HG03432 (cell line): Measurements from ENCODE around the gene GAB4.
"Not testable (repeated sequence)": the region's sequence is repeated elsewhere in the genome, so short reads cannot be mapped to it uniquely, and the experiment has no call there.

Experiments used
- ATAC-seq: cut with Tn5 transposase; IDR thresholded peaks from one replicate; pipeline ENCODE4 v1.9.1; 2021; ENCODE audit warnings: mild to moderate bottlenecking, moderate library complexity; ENCODE audit not compliant: unreplicated experiment

Gene GAB4, protein sequence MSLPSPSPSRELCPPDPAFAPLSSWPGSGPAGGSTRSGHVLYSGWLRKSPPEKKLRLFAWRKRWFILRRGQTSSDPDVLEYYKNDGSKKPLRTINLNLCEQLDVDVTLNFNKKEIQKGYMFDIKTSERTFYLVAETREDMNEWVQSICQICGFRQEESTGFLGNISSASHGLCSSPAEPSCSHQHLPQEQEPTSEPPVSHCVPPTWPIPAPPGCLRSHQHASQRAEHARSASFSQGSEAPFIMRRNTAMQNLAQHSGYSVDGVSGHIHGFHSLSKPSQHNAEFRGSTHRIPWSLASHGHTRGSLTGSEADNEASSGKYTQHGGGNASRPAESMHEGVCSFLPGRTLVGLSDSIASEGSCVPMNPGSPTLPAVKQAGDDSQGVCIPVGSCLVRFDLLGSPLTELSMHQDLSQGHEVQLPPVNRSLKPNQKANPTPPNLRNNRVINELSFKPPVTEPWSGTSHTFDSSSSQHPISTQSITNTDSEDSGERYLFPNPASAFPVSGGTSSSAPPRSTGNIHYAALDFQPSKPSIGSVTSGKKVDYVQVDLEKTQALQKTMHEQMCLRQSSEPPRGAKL

DNA sequence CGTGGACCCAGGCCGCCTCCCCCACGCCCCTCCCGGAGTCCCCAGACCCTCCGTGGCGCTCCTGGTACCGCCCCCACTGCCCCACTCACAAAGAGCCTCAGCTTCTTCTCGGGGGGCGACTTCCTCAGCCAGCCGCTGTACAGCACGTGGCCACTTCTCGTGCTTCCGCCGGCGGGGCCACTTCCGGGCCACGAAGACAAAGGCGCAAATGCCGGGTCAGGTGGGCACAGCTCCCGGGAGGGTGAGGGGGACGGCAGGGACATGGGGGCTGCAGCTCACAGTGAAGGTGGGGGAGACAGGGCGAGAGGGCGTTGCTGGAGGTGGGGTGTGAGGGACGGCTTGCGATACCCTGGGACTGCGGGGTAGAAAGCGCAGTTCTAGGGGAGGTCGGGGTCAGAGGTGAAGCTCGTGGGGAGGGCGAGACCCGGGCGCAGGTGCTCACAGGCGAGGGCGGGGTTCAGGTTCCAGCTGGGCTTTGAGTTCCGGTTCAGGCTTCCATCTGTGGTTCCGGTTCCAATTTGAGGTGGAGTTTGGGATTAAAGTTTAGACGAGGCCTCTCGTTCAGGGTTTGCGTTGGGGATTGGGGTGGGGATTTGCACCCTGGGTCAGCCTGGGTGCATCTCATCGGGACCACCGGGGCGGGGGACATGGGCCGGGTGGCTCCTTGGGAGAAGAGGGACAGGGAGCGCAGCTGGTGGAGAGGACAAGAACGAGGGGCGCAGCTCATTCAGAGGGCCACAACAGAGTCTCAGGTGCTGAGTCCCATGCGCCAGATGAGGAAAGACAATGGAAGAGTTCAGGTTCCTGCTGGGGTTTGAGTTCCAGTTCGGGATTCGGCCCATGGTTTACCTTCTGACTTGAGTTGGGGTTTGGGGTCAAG lies at the start of gene GAB4:
Gene GAB4, minus strand, starts transcription at position 371 of the 880 bp plus-strand sequence. Its CDS starts 108 bp downstream, at position 263.
- no peak for ATAC-seq

DNA sequence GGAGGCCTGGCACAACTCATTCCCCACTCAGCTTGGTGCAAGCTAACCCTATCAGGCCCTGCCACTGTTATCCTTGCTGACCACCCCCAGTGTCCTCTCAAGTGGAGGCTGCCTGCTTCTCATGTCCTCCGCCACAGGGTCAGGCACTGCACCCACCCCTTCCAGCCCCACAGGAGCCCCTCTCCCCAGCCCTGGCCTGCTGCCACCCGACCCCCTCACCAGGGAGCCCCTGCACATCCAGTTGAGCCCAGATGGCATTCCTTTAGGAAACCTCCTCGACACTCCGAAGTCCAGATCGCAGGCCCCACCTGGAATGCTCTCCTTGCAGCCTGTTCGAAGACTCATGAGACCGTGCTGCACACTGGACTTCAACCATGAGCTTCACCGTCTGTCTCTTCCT lies 48.8 kb upstream of the GAB4 start:
- no peak for ATAC-seq

DNA sequence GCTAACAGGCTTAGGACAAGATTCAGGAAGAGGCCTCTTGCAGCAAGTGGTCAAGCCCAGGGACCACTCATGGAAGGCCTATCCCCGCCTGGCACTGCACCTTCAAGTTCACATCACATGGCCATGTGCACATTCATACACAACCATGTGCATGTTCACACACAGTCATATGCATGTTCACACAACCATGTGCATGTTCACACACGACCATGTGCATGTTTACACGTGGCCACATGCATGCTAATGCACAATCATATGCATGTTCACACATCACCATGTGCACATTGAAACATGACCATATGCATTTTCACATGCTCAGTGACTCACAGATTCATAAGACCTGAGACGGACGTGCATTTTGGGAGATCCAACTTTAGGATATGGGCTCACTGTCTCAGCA lies 48.0 kb upstream of the GAB4 start:
- no peak for ATAC-seq

DNA sequence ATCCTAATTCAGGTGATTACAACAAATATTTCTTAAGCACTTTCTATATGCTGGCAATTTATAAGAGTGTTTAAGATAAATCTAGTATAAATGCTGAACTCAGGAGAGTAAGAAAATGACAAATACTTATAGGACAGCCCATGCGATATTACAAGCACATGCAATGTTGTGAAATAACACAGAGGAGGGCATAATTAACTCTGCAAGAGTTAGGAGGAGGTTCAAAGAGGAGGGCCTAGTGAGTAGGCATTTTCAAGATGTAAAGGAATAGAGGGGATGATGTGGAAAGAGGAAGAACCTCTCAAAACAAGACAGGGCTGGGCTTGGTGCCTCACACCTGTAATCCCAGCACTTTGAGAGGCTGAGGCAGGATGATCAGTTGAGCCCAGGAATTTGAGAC lies 39.6 kb upstream of the GAB4 start:
- no peak for ATAC-seq

DNA sequence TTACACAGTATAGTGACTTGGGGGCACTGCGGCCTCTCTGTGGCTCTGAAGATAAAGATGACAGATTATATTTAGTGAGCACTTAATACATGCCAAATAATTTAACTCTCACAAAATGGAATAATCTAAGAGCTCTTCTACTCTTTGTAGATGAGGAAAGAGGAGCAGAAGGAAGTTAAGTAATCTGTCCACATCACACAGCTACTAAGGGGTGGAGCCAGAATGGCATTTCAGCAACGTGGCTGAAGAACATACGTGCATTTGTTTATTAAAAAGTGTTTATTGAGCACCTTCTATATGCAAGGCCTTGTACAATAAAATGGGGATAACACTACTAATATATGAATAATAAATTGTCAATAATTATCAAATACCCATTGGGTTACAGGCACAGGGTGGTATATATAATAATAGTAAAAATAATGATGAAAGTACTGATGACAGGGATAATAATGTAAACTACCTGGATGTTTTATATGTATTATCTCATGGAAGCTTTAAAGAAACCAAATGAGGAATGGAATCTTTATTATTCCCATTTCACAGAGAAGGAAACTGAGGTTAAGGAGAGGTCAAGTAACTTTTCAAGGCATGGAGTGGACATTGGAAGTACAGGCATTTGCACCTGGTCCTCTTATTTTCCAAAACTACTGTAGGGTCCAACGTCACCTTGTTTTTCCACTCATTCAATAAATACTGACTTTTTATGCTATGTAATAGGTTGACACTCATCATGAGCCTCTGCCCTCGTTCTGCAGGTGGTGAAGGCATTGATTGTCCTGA lies 38.7 kb upstream of the GAB4 start:
- no peak for ATAC-seq

DNA sequence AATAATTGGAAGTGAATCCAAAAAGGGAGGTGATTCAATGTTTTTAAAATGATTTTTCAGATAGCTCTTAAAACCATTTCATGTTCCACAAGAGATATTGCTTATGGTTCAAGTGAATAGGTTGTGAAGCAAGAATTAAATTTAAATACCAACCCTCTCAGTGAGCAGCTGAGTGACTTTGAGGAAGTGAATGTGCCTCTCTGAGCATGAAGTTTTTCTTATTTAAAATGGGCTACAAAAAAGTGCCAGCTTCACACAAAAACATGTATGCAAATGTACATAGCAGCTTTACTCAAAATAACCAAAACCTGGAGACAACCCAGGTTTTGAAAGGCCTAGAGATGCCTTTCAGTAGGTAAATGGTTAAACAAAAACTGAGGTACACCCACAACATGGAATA lies 35.5 kb upstream of the GAB4 start:
- no peak for ATAC-seq

DNA sequence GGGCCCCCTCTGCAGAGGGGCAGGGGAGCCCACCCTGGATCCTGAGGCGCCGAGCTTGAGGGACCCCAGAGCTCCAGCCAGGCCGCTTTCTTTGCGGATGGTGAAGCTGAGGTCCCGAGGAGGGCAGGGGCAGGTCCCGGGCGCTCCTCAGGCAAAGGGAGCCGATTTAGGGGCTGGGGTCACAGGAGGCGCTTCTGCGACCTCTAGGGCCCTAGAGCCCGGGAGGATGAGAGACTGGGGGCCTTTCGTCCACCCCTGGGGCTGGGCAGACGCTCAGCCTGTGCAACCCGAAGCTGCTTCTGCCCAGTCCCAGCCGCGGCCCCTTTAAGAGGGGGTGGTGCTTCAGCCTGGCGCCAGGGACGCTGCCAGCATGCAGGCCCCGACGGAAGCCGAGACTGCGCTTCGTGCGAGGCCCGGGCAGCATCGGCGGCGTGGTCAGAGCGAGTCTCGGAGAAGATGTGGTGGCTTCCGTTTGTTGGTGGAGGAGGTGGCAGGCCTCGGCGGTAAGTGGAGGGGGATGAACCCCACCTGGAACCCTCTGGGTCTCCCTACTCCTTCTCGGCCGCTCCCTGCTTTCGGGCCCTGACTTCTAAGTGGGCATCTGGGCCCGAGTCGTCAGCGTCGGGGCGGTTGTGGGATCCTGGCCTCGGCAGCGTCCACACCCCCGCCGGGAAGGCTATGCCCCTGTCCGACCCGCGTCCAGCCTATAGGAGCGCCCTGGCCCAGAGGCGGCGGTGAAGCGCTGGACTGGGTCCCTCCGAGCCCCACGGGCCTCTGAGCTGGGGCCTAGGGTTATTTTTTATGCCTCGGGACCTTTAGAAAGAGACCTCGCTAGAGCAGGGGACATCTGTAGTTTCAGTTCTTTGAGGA lies 29.1 kb upstream of the GAB4 start:
- peak; percentile 75 for ATAC-seq

DNA sequence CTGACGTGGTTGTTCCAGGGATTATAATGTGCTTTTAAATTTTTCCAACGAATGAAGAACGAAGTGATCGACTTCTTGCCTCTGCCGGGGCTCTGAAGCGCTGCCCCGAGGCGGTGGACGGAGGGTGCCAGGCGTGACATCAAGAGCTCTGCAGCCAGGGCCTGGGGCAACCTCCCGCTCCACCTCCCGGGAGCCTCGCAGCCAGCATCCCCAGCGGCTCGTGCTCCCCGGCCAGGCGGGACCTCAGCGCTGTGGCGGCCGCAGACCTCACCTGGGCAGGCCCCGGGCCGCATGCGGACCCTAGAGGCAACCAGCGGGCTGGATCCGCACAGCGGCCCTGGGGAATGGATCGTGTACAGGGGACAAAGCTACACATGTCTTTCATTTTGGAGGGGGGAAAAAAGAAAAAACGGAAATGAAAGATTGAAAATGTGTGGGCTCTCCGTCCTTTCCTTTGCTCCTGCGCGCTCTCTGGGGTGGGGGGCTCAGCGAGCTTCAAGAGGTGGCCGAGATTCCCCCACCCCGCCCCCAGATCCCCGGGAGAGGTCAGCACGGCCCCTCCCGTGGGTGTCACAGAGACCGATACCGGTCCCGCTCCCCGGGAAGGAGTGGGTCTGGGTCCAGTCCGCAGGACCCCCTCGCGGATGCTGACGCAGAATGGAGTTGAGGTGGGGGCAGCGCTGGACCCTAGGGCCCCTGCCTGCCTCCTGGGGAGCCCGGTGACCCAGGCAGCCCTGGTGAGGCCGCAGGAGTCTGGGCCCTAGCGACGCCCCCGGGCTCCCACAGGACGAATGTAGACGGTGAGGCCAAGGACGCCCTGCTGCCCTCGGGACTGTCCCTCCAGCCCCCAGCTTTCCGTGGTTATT lies 28.2 kb upstream of the GAB4 start:
- ATAC-seq, result peak; percentile 38

DNA sequence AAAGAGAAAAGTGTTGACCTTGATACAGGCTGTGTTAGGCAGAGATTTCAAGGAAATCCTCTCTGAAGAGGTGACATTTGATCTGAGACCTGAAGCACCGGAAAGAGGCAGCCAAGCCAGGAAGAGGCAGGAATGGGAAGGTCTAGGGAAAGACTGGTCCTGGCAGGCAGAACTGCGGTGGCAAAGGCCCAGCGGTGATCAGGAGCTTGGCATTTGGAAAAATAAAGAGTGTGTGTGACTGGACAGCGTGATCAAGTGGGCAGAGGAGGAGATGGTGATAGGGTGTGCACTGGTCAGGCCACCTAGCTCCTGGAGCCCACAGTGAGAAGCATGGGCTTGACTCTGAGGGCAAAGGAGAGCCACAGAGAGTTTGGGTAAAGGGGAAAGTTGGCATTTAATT lies 27.2 kb upstream of the GAB4 start:
- no peak for ATAC-seq

DNA sequence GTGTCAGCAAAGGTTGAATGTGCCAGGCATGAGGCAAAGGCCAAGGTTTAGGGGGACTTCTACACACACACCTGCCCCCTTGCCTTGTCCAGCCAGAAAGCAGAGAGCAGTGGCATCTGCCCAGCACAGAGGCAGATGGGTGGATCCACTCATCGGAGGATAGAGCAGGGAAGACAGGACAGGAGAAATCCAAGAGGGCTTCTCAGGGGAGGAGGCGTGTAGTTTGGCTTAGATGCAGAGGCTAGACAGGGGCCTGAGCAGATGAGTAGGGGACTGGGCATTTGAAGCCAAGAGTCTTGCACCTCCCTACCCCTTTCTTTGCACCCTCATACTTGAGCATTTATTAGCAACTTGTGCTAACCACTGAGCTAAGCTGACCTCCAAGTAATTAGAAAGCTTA lies 26.5 kb upstream of the GAB4 start:
- not testable (repeated sequence) for ATAC-seq

DNA sequence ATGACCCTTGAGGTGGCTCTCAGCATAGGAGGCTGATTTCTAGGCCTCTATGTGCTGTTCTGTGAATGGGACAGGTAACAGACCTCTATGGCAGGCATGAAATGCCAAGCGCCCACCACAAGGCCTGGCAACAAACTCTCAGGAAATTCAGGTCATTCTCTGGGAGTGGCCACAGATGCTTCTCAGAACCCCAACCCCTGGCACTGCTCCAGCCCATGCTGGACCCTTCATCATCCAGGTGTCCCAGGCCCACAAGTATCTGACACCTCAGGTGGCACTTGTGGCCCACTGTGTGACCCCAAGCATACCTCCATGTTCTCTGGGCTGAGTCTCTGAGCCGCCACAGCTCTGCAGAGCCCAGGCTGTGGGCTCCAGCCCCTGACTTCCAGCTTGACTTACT lies 24.3 kb upstream of the GAB4 start:
- ATAC-seq, result not testable (repeated sequence)

DNA sequence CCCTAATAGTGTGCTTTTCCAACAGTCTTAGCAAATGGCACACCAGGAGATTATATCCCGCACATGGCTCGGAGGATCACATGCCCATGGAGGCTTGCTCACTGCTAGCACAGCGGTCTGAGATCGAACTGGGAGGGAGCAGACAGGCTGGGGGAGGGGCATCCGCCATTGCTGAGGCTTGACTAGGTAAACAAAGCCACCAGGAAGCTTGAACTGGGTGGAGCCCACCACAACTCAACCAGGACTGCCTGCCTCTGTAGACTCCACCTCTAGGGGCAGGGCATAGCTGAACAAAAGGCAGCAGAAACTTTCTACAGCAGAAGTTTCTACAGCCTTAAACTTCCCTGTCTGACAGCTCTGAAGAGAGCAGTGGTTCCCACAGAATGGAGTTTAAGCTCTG lies 16.4 kb upstream of the GAB4 start:
- not testable (repeated sequence) for ATAC-seq

DNA sequence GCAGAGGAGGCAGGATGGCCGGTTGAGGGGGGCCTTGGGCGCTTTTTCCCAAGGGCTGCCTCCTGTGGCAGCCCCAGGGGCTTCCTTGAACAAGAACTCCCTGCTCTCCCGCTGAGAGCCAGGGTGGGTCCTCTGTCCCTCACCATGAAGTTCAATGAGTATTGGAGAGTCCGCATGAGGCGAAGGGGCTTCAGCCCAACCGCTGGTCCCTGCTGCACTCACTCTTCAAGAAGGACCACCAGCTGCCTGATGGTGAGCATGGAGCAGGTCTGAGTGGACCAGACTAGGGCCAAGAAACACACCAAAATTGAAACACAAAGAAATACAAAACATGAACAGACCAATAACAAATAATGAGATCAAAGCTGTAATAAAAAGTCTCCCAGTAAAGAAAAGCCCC lies 7.5 kb upstream of the GAB4 start:
- not testable (repeated sequence) for ATAC-seq

DNA sequence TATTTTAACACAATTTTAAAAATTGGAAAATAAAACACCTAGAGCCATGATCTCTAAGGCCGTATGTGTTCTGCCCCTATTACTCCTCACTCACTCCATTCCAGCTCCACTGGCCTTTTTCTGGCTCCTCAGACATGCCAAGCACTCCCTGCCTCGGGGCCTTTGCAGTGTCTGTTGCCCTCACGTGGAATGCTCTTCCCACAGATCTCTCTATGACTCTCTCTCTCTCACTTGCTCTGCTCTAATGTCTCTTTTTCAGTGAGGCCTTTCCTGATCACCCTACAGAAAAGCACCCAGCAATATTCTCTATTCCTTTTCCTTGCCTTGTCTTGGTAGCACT lies 6.0 kb upstream of the GAB4 start:
- ATAC-seq, result not testable (repeated sequence)

DNA sequence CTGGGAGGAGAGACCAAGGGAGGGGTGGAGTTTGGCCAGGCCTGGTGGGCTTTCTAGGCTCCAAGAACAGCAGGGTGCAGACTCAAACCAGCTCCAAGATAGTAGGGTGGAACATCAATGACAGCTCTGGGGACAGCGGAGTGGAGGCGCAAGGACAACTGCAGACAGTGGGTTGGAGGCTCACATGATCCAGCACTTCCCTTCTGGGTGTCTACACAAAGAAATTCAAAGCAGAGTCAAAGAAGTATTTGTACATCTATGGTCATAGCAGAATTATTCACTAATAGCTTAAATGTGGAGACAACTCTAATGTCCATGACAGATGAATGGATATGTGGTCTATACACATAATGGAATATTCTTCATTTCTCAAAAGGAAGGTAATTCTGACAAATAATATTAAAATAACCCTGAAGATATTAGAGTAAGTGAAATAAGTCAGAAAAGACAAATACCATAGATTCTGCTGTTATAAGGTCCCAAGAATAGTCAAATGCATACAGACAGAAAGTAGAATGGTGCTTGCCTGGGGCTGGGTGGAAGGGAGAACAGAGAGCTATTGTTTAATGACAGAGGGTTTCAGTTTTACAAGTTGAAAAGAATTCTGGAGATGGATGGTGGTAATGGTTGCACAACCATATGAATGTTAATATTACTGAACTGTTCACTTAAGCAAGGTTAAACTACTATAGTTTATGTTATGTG lies 5.5 kb upstream of the GAB4 start:
- no peak for ATAC-seq

DNA sequence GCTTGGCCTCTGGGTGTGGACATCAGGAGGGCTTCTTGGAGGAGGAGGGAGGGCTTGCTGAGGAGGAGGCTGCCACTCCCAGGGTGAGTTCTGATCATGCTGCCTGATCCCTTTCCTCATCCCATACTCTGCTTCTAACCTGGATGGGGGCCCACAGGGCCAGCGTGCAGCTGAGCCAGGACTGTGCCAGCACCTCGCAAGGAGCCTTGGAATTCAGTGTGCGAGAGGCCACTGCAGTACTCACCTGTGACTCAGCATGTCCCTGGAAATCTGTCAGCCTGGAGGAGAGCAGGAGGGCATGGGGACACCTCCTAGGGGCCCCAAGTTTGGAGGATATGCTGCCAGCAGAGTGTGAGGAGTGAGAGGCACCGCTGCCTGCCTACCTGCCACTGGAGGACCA lies 4.2 kb upstream of the GAB4 start:
- no peak for ATAC-seq

DNA sequence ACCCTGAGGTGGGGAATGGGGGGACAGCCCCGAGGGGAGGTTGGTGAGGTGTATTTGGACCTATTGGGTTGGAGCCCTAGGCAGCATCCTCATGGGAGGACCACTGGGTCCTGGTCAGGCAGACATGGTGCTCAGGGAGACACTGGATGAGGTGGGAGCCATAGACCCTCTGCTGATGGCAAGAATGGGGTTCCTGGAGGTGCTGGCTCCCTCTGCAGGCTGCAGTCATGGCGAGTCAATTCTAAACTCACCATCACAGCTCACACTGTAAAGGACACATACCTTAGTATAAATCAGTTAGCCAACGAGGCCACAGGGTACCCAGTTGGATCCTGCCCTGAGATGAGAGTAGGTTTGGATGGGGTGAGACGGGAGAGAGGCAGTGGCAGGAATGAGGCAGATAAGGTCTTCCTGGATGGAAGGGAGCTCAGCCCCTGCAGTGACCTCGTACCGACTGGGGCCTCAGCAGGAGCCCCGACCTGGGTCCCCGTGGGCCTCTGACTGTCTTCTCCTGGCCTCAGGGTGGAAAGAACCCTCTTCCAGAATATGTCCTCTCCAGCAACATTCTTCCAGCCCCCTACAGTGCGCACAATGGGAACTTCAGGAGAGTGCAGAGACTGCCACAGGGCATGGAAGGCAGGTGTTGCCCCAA lies 1.7 kb upstream of the GAB4 start:
- no peak for ATAC-seq

DNA sequence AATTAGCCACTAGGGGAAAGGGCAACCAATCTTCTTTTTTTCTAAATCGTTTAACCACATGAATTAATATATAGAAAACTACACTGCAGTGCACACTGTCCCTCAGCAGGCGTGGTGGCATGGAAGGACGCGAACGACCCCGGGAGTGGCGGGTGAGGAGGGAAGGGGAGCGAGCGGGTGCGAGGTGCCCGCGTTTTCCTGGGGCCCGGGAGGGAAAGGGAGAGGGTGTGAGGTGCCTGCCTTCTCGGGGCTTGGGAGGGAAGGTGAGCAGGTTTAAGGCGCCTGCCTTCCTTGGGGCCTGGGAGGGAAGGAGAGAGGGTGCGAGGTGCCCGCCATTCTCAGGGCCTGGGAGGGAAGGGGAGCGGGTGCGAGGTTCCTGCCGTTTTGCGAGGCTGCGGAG lies 765 bp downstream of the GAB4 start:
- no peak for ATAC-seq
